Measurements from ENCODE around the gene PIAS1. TPM values are rescaled to one million over a fixed set of nuclear protein-coding genes. Genes with fewer than 3 reads are reported as not detected.
A peak's percentile ranks its signal among the peaks of the same experiment; 100 is the strongest.

The PIAS1 gene
- total RNA-seq, 2 donors from 2014 or later: 24.1 to 63.3 TPM

DNA sequence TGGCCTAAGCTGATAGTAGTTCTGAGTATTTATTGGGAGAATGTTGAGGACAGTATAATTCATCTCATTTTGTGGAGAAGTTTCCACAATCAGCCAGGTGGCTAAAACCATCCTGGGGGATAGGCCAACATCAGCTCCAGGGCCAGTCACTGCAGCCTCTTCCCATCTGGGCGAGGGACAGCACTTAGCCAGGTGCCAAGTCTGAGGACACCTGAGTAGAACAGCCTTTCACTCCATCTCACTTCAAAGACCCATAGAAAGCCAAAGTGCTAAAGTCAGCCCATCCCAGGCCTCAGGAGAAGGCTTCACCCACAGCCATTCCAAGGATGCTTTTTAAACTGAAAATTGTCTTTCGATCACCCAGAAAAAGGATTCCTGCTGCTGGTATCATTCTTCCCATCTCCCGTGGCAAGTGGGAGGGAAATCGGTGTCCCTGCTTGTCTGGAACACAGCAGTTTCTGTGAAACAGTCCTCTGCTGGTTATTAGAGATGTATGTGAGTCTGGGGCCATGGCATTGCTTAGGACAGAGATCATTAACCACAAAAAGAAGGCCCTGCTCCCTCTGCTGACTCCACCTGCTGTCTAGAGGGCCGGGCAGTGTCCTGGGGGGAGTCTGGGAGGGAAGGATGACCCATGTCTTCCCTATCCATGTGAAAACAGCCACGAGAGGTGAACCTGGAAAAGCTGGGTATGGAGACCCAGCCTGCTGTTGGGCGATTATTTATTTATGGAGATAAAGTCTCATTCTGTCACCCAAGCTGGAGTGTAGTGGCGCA, 141.4 kb downstream of the PIAS1 start:
- no peak for TF ChIP-seq POLR2A (IDR thresholded peaks at IDR 0.05)
- TF ChIP-seq, protein P1, sequence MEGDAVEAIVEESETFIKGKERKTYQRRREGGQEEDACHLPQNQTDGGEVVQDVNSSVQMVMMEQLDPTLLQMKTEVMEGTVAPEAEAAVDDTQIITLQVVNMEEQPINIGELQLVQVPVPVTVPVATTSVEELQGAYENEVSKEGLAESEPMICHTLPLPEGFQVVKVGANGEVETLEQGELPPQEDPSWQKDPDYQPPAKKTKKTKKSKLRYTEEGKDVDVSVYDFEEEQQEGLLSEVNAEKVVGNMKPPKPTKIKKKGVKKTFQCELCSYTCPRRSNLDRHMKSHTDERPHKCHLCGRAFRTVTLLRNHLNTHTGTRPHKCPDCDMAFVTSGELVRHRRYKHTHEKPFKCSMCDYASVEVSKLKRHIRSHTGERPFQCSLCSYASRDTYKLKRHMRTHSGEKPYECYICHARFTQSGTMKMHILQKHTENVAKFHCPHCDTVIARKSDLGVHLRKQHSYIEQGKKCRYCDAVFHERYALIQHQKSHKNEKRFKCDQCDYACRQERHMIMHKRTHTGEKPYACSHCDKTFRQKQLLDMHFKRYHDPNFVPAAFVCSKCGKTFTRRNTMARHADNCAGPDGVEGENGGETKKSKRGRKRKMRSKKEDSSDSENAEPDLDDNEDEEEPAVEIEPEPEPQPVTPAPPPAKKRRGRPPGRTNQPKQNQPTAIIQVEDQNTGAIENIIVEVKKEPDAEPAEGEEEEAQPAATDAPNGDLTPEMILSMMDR (IDR thresholded peaks at IDR 0.05): peak in 1 of 7 experiments; percentile 1
- Histone ChIP-seq H3K4me3 (no peak overlapping the region), H3K27ac (peak overlapping the region in 3 of 4 donors; percentile 4 to 41 (median 28)), H3K27me3 (no peaks in the 10 kb centered on the region), H3K4me1 (peaks cover 12% of the 10 kb centered on the region), H3K36me3 (replicated peaks in 1 of 2; ENCODE audit: insufficient read depth in 1 of 2, low read depth in 2 of 2) (no peaks in the 10 kb centered on the region), H3K9me3 (no peaks in the 10 kb centered on the region)
- no peak for DNase-seq
- intact Hi-C loops (cut with DNase I): no loop called here
- WGBS, 2 donors: 89 to 96% methylated on average over 8 of the region's 8 CpGs
- ATAC-seq: no peak

DNA sequence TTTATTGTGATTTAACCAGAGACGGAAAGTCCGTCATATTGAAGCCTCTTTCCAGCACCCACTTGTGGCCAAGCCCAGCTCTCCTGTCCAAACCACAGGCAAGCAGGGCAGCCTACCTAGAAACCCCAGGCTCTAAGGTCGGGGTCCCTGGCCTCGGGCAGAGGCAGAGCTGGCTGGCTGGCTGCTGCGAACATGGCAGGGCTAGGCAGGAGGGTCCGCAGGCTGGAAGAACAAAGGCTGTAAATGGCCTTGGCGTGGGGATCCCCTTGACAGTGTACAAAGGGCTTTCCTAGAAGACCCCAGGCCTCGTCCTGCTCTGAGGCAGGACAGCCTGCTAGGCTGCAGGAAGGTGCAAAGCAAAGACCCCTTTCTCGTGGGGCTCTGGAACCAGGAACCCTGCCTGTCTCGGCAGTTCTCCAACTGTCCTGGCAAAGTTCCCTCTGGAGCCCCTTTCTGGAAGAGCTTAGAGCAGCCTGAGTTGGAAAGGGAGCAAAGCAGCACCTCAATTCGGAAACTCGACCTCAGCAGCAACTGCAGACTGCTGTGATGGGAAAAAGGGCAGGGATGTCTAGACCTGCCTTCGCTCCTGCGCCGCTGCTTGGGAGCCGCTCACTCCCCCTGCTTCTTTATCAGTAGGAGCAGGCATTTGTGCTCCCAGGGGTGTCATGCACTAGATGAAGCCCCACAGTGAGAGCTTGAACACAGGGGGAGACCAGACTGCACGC, 142.5 kb downstream of the PIAS1 start:
- 90 to 91% methylated on average over 12 to 17 of the region's 17 CpGs for WGBS, 2 donors
- peaks cover 21% of the 10 kb centered on the region for H3K4me1 ChIP-seq
- intact Hi-C loops (cut with DNase I): no loop called here
- ATAC-seq (no peak), DNase-seq (no peak)
- no peaks in the 10 kb centered on the region for H3K27me3 ChIP-seq
- TF ChIP-seq, protein P1 (IDR thresholded peaks at IDR 0.05): no peak
- no peak for TF ChIP-seq POLR2A (IDR thresholded peaks at IDR 0.05)
- no peak overlapping the region for H3K4me3 ChIP-seq
- H3K27ac ChIP-seq: no peak overlapping the region
- H3K9me3 ChIP-seq: no peaks in the 10 kb centered on the region
- H3K36me3 ChIP-seq (replicated peaks in 1 of 2; ENCODE audit: insufficient read depth in 1 of 2, low read depth in 2 of 2): no peaks in the 10 kb centered on the region

DNA sequence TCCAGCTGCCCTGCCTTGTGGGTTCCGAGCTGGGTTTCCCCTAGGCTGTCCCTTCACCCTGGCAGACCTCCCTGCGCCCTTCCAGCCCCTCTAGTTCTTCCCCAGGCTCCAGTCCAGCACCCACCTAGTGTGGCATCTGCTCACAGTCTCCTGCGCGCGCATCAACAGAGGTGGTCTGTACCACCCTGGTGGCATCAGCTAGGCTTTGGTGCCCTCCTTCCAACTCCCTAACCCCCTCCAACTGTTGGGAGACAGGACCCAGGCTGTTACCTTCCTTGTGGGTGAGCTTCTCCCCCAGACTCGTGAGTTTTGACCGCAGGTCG, 143.0 kb downstream of the PIAS1 start:
- Histone ChIP-seq H3K36me3 (replicated peaks in 1 of 2; ENCODE audit: insufficient read depth in 1 of 2, low read depth in 2 of 2) (no peaks in the 10 kb centered on the region), H3K27ac (no peak overlapping the region), H3K9me3 (no peaks in the 10 kb centered on the region), H3K4me3 (no peak overlapping the region), H3K4me1 (peaks cover 22% of the 10 kb centered on the region), H3K27me3 (no peaks in the 10 kb centered on the region)
- intact Hi-C loops (cut with DNase I): no loop called here
- ATAC-seq (no peak), DNase-seq (no peak)
- WGBS, 2 donors: 93 to 97% methylated on average over 8 of the region's 8 CpGs
- TF ChIP-seq, protein P1 (IDR thresholded peaks at IDR 0.05): no peak

DNA sequence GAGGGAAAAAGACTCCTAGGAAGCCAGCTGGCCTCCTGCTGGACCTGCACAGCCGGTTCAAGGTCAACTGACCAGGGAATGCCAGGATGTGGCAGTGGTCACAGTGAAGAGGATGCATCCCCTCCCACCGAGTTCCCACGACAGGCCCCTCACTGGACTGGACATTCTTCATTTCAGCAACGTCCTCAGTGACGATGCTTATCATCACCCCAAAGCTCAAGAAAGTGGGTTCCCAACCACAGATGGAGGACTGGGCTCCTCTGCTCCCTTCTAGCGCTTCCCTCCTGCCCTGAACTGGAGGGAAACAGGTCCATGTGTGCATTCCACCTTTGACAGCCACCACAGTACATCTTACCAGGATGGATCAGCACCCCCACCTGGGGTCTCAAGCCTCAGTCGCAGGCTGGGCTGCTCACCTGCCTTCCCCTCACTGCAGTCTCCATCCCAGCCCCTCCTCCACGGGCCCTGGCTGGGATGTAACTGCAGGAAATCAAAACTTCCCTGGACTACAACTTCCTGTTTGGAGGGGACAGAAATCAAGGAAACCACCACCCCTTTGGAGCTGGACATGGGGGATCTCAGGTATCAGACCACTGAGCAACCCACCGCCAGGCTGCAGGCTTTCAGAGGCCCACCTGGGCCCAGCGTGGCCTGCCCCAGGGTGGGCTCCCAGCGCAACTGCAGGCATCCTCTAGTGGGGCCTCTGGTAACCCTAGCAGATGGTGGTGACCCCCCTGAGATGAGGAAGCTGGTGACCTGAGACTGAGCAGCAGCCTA, 143.7 kb downstream of the PIAS1 start:
- Histone ChIP-seq H3K27me3 (no peaks in the 10 kb centered on the region), H3K4me3 (no peak overlapping the region), H3K4me1 (peaks cover 22% of the 10 kb centered on the region), H3K36me3 (replicated peaks in 1 of 2; ENCODE audit: insufficient read depth in 1 of 2, low read depth in 2 of 2) (no peaks in the 10 kb centered on the region), H3K27ac (no peak overlapping the region), H3K9me3 (no peaks in the 10 kb centered on the region)
- intact Hi-C loops (cut with DNase I): no loop called here
- DNase-seq (no peak), ATAC-seq (no peak)
- no peak for TF ChIP-seq POLR2A (IDR thresholded peaks at IDR 0.05)
- TF ChIP-seq, protein P1 (IDR thresholded peaks at IDR 0.05): no peak
- 75 to 88% methylated on average over 6 to 11 of the region's 11 CpGs for WGBS, 2 donors

All from body of pancreas (tissue), 4 donors.